Measurements from ENCODE around the gene HECTD3.
"Not testable (repeated sequence)": the region's sequence is repeated elsewhere in the genome, so short reads cannot be mapped to it uniquely, and the experiment has no call there.

HECTD3 gene

GRCh38 chr1:44962729-44963128 lies 48.4 kb downstream of the HECTD3 start:
- no peaks in the 10 kb centered on the region for H3K9me2 ChIP-seq (replicated peaks; ENCODE audit: insufficient read depth, low read length)
- no peaks in the 10 kb centered on the region for H3K27me3 ChIP-seq (ENCODE audit: low read length)
- no peaks in the 10 kb centered on the region for H4K20me1 ChIP-seq (ENCODE audit: low read depth, low read length)
- no peak overlapping the region for H3K9ac ChIP-seq (ENCODE audit: low read length)
- no peak overlapping the region for H3K27ac ChIP-seq (ENCODE audit: low read depth, low read length)
- no peaks in the 10 kb centered on the region; the same call in 1 of the 2 replicates for H3K36me3 ChIP-seq (ENCODE audit: low read length)
- 0 out of 2 replicates have a peak, but pooled peaks cover 3% of the 10 kb centered on the region for H3F3A ChIP-seq (ENCODE audit: insufficient read depth)
- H3K79me2 ChIP-seq (ENCODE audit: insufficient read depth, low read length): no peaks in the 10 kb centered on the region; the same call in 1 of the 2 replicates
- H3K4me2 ChIP-seq (ENCODE audit: low read depth, low read length, poor library complexity, severe bottlenecking): no peak overlapping the region
- no peak overlapping the region for H3K4me3 ChIP-seq (ENCODE audit: insufficient read depth, low read length, poor library complexity, severe bottlenecking)
- no peak overlapping the region for H2AFZ ChIP-seq (ENCODE audit: low read depth, low read length, severe bottlenecking)
- TF ChIP-seq CTCF (IDR thresholded peaks at IDR 0.05; ENCODE audit: insufficient read depth, low read length, poor library complexity, severe bottlenecking): no peak
- no peak for TF ChIP-seq EZH2phosphoT487 (conservative IDR thresholded peaks at IDR 0.05; ENCODE audit: low read length)
- H3K9me3 ChIP-seq (ENCODE audit: insufficient read depth, low read length): no peaks in the 10 kb centered on the region

- H3K36me3 ChIP-seq (ENCODE audit: low read length); H3K9ac ChIP-seq (ENCODE audit: low read length); H3K9me2 ChIP-seq (replicated peaks; ENCODE audit: insufficient read depth, low read length); H3K27me3 ChIP-seq (ENCODE audit: low read length); H3F3A ChIP-seq (ENCODE audit: insufficient read depth); H3K9me3 ChIP-seq (ENCODE audit: insufficient read depth, low read length); H3K4me2 ChIP-seq (ENCODE audit: low read depth, low read length, poor library complexity, severe bottlenecking); H3K79me2 ChIP-seq (ENCODE audit: insufficient read depth, low read length); H3K27ac ChIP-seq (ENCODE audit: low read depth, low read length); H3K4me3 ChIP-seq (ENCODE audit: insufficient read depth, low read length, poor library complexity, severe bottlenecking); H2AFZ ChIP-seq (ENCODE audit: low read depth, low read length, severe bottlenecking); H4K20me1 ChIP-seq (ENCODE audit: low read depth, low read length): not testable (repeated sequence)
Measured at GRCh38 chr1:44962022-44962421, 49.1 kb downstream of the HECTD3 start.

DNA sequence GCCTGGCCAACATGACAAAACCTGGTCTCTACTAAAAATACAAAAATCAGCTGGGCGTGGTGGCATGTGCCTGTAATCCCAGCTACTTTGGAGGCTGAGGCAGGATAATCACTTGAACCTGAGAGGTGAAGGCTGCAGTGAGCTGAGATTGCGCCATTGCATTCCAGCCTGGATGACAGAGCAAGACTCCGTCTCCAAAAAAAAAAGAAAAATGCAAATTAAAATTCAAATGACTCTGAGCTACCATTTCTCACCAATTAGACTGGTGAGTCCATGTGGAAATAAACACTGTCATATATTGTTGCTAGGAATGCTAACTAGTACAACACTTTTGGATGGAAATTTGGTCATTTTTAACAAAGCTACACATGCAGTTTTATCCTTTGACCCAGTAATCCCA lies 53.6 kb downstream of the HECTD3 start:
- not testable (repeated sequence) for H3K9ac ChIP-seq (ENCODE audit: low read length); H3K9me2 ChIP-seq (replicated peaks; ENCODE audit: insufficient read depth, low read length); H3K79me2 ChIP-seq (ENCODE audit: insufficient read depth, low read length); H3K4me3 ChIP-seq (ENCODE audit: insufficient read depth, low read length, poor library complexity, severe bottlenecking); H2AFZ ChIP-seq (ENCODE audit: low read depth, low read length, severe bottlenecking); H3K9me3 ChIP-seq (ENCODE audit: insufficient read depth, low read length); H3K27ac ChIP-seq (ENCODE audit: low read depth, low read length); H3F3A ChIP-seq (ENCODE audit: insufficient read depth); H3K27me3 ChIP-seq (ENCODE audit: low read length); H4K20me1 ChIP-seq (ENCODE audit: low read depth, low read length); H3K4me2 ChIP-seq (ENCODE audit: low read depth, low read length, poor library complexity, severe bottlenecking); H3K36me3 ChIP-seq (ENCODE audit: low read length)

DNA sequence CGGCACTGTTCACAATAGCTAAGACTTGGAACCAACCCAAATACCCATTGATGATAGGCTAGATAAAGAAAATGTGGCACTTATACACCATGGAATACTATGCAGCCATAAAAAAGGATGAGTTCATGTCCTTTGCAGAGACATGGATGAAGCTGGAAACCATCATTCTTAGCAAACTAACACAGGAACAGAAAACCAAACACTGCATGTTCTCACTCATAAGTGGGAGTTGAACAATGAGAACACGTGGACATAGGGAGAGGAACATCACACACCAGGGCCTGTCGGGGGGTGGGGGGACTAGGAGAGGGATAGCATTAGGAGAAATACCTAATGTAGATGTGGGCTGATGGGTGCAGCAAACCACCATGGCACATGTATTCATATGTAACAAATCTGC lies 55.0 kb downstream of the HECTD3 start:
- not testable (repeated sequence) for H3K27ac ChIP-seq (ENCODE audit: low read depth, low read length); H3F3A ChIP-seq (ENCODE audit: insufficient read depth); H3K4me3 ChIP-seq (ENCODE audit: insufficient read depth, low read length, poor library complexity, severe bottlenecking); H3K79me2 ChIP-seq (ENCODE audit: insufficient read depth, low read length); H2AFZ ChIP-seq (ENCODE audit: low read depth, low read length, severe bottlenecking); H3K9me2 ChIP-seq (replicated peaks; ENCODE audit: insufficient read depth, low read length); H4K20me1 ChIP-seq (ENCODE audit: low read depth, low read length); H3K9ac ChIP-seq (ENCODE audit: low read length); H3K9me3 ChIP-seq (ENCODE audit: insufficient read depth, low read length); H3K36me3 ChIP-seq (ENCODE audit: low read length); H3K27me3 ChIP-seq (ENCODE audit: low read length); H3K4me2 ChIP-seq (ENCODE audit: low read depth, low read length, poor library complexity, severe bottlenecking)

Data from SU-DHL-6 (cell line).